Astrocyte of the cerebellum (primary cell): Measurements from ENCODE around the gene ELN.

Experiments
- DNase-seq: peaks from one replicate; pipeline ENCODE4 v3.0.0-alpha.2; 2011; ENCODE audit warnings: low read depth
- H3K4me3 ChIP-seq: 2 replicates; pipeline ENCODE4 v1.5.1; 2011; ENCODE audit warnings: mild to moderate bottlenecking, low read depth, low read length, moderate library complexity
- CTCF ChIP-seq: IDR thresholded peaks from 2 replicates; pipeline ENCODE4 v1.5.1; 2012; ENCODE audit warnings: low read length, low read depth, moderate library complexity, mild to moderate bottlenecking; ENCODE audit errors: missing control alignments
- in situ Hi-C: cut with HindIII; loops from 2 replicates; pipeline ENCODE4 v1.10.0; 2017; ENCODE audit warnings: low sequenced_read_pairs

Gene ELN

GRCh38 chr7:73999664-74000435 is 28.1 kb upstream of the ELN start:
- no peak overlapping the region for H3K4me3 ChIP-seq
- DNase-seq, result peak; percentile 96
- no peak for TF ChIP-seq CTCF
- in situ Hi-C loops, result loop anchor here (5.0 kb wide), 1 partner anchor 33 kb away; no protein-coding TSS in a partner anchor

GRCh38 chr7:74000489-74001149 is 27.4 kb upstream of the ELN start:
- H3K4me3 ChIP-seq, result no peak overlapping the region
- TF ChIP-seq CTCF, result no peak
- in situ Hi-C loops, result loop anchor here (5.0 kb wide), 1 partner anchor 33 kb away; no protein-coding TSS in a partner anchor
- no peak for DNase-seq

- in situ Hi-C loops, result loop anchor here (5.0 kb wide), 1 partner anchor 34 kb away; no protein-coding TSS in a partner anchor
- no peak for DNase-seq
- no peak for TF ChIP-seq CTCF
- H3K4me3 ChIP-seq, result no peak overlapping the region
Observed at GRCh38 chr7:74001150-74001494, 26.9 kb upstream of the ELN start.

- in situ Hi-C loops, result loop anchor here (5.0 kb wide), 1 partner anchor 35 kb away; no protein-coding TSS in a partner anchor
- TF ChIP-seq CTCF, result no peak
- H3K4me3 ChIP-seq, result no peak overlapping the region
- DNase-seq, result peak; percentile 48
Observed at GRCh38 chr7:74002474-74003017, 25.4 kb upstream of the ELN start.

- in situ Hi-C loops, result loop anchor here (5.0 kb wide), 1 partner anchor 36 kb away; no protein-coding TSS in a partner anchor
- DNase-seq, result no peak
- TF ChIP-seq CTCF, result no peak
- H3K4me3 ChIP-seq, result no peak overlapping the region
Observed at GRCh38 chr7:74003621-74004020, 24.4 kb upstream of the ELN start.

- DNase-seq, result no peak
- in situ Hi-C loops, result no loop called here
- no peak for TF ChIP-seq CTCF
- H3K4me3 ChIP-seq, result no peak overlapping the region
Observed at GRCh38 chr7:74006032-74006431, 21.9 kb upstream of the ELN start.
